Stimulated activated CD4-positive, alpha-beta T cell treated with anti-CD3 and anti-CD28 coated beads, Interleukin-12 subunit alpha, Interleukin-12 subunit beta, amount 100 ng/mL, for 24 hours (primary cell): Measurements from ENCODE around the gene LPIN3.
"Not testable (repeated sequence)": the region's sequence is repeated elsewhere in the genome, so short reads cannot be mapped to it uniquely, and the experiment has no call there.

Experiments used
- DNase-seq, 2 experiments: peaks; one replicate each; pipeline ENCODE4 v3.0.0-alpha.2; 2020; ENCODE audit warnings: low read depth in 2 of 2

Gene LPIN3

GRCh38 chr20:41340327-41341055 lies at the start of gene LPIN3:
Gene LPIN3, plus strand, starts transcription at chr20:41340821. Its CDS starts 4,983 bp downstream, at chr20:41345804.
- peak; percentile 12 to 52 for DNase-seq

GRCh38 chr20:41293269-41294037 lies 47.2 kb upstream of the LPIN3 start:
- no peak for DNase-seq

- no peak for DNase-seq
Measured at GRCh38 chr20:41299899-41300298, 40.7 kb upstream of the LPIN3 start.

GRCh38 chr20:41300383-41300782 lies 40.2 kb upstream of the LPIN3 start:
- no peak for DNase-seq

GRCh38 chr20:41300886-41301285 lies 39.7 kb upstream of the LPIN3 start:
- DNase-seq: no peak

- no peak for DNase-seq
Measured at GRCh38 chr20:41304002-41304401, 36.6 kb upstream of the LPIN3 start.

- no peak for DNase-seq
Measured at GRCh38 chr20:41304424-41305079, 36.1 kb upstream of the LPIN3 start.

- no peak for DNase-seq
Measured at GRCh38 chr20:41306061-41306727, 34.4 kb upstream of the LPIN3 start.

GRCh38 chr20:41307021-41307420 lies 33.6 kb upstream of the LPIN3 start:
- no peak for DNase-seq

GRCh38 chr20:41308290-41308711 lies 32.3 kb upstream of the LPIN3 start:
- no peak for DNase-seq

GRCh38 chr20:41308726-41309413 lies 31.8 kb upstream of the LPIN3 start:
- DNase-seq: no peak

GRCh38 chr20:41309817-41310216 lies 30.8 kb upstream of the LPIN3 start:
- DNase-seq: no peak

GRCh38 chr20:41312009-41312408 lies 28.6 kb upstream of the LPIN3 start:
- not testable (repeated sequence) for DNase-seq

GRCh38 chr20:41314386-41314785 lies 26.2 kb upstream of the LPIN3 start:
- no peak for DNase-seq

GRCh38 chr20:41316051-41316450 lies 24.6 kb upstream of the LPIN3 start:
- DNase-seq: no peak

- peak; percentile 62 to 76 for DNase-seq
Measured at GRCh38 chr20:41316602-41317545, 23.7 kb upstream of the LPIN3 start.

GRCh38 chr20:41317546-41318270 lies 22.9 kb upstream of the LPIN3 start, which contains the start of gene ZHX3:
Gene ZHX3, minus strand, starts transcription at chr20:41317731. Its CDS starts 112,815 bp downstream, at chr20:41204916.
- peak; percentile 89 to 92 for DNase-seq

GRCh38 chr20:41318271-41318649 lies 22.4 kb upstream of the LPIN3 start:
- no peak for DNase-seq

GRCh38 chr20:41320441-41320840 lies 20.2 kb upstream of the LPIN3 start:
- no peak for DNase-seq
